Measurements from ENCODE around the gene SEMA3E. TPM values are rescaled to one million over a fixed set of nuclear protein-coding genes. Genes with fewer than 3 reads are reported as not detected.

The SEMA3E gene
- total RNA-seq, 4 donors from 2014 or later: 0.13 to 2.7 (median 1.1) TPM

DNA sequence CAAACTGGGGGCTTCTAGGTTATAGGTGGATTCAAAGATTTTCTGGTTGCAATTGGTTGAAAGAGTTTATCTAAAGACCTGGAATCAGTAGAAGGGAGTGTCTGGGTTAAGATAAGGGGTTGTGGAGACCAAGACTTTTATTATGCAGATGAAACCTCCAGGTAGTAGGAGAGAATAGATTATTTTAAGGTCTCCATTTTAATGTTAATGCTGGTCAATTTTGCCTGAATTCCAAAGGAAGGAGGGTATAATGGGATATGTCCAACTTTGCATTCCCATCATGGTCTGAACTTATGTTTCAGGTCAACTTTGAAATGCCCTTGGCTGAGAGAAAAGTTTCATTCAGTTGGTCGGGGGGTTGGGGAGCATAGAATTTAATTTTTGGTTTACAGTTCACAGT, 44.3 kb upstream of the SEMA3E start:
- Histone ChIP-seq H3K9me3 (no peaks in the 10 kb centered on the region), H3K27me3 (no peaks in the 10 kb centered on the region), H3K36me3 (no peaks in the 10 kb centered on the region), H3K4me3 (no peak overlapping the region), H3K4me1 (no peaks in the 10 kb centered on the region), H3K27ac (no peak overlapping the region)
- intact Hi-C loops (cut with DNase I): no loop called here
- TF ChIP-seq CTCF (IDR thresholded peaks at IDR 0.05) (no peak), POLR2A (IDR thresholded peaks at IDR 0.05) (no peak)
- WGBS, 2 donors: 58 to 76% methylated on average over 1 of the region's 1 CpG
- DNase-seq: no peak

- H3K36me3 ChIP-seq: no peaks in the 10 kb centered on the region
- 57 to 64% methylated on average over 4 of the region's 4 CpGs for WGBS, 2 donors
- H3K27me3 ChIP-seq: no peaks in the 10 kb centered on the region
- TF ChIP-seq POLR2A (IDR thresholded peaks at IDR 0.05): no peak
- TF ChIP-seq CTCF (IDR thresholded peaks at IDR 0.05): no peak
- DNase-seq: no peak
- intact Hi-C loops (cut with DNase I): no loop called here
- H3K27ac ChIP-seq: no peak overlapping the region
- no peaks in the 10 kb centered on the region for H3K4me1 ChIP-seq
- H3K9me3 ChIP-seq: no peaks in the 10 kb centered on the region
- no peak overlapping the region for H3K4me3 ChIP-seq
Observed at GRCh38 chr7:83691095-83691494, 42.2 kb upstream of the SEMA3E start.

DNA sequence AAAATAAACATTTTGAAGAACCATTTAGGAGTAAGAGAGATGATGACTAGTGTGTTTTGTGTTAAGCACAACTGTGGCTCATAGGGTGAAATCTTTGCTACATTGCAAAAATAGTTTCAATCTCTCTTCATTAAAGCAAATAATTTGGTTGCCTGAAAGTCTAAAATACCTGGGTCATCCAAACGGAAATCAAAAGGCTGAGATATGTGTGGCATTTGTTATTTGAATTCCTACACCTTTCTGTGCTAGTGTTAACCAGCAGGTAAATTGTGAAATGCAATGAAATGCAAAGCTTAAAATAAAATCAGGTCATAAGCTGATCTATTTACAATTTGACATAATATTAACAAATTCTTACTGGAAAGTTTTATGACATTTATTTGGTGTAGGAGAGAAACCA, 40.9 kb upstream of the SEMA3E start:
- no peak for TF ChIP-seq POLR2A (IDR thresholded peaks at IDR 0.05)
- no peak for TF ChIP-seq CTCF (IDR thresholded peaks at IDR 0.05)
- H3K27me3 ChIP-seq: no peaks in the 10 kb centered on the region
- H3K9me3 ChIP-seq: no peaks in the 10 kb centered on the region
- H3K4me3 ChIP-seq: no peak overlapping the region
- 33 to 43% methylated on average over 1 of the region's 1 CpG for WGBS, 2 donors
- DNase-seq: no peak
- no peaks in the 10 kb centered on the region for H3K4me1 ChIP-seq
- intact Hi-C loops (cut with DNase I): no loop called here
- no peak overlapping the region for H3K27ac ChIP-seq
- H3K36me3 ChIP-seq: no peaks in the 10 kb centered on the region

- H3K4me3 ChIP-seq: no peak overlapping the region
- TF ChIP-seq POLR2A (IDR thresholded peaks at IDR 0.05): no peak
- TF ChIP-seq CTCF (IDR thresholded peaks at IDR 0.05): no peak
- no peaks in the 10 kb centered on the region for H3K4me1 ChIP-seq
- no peaks in the 10 kb centered on the region for H3K36me3 ChIP-seq
- no peaks in the 10 kb centered on the region for H3K9me3 ChIP-seq
- H3K27me3 ChIP-seq: no peaks in the 10 kb centered on the region
- 68 to 71% methylated on average over 1 of the region's 1 CpG for WGBS, 2 donors
- H3K27ac ChIP-seq: no peak overlapping the region
- intact Hi-C loops (cut with DNase I): no loop called here
- DNase-seq: no peak
Observed at GRCh38 chr7:83686416-83686815, 37.5 kb upstream of the SEMA3E start.

DNA sequence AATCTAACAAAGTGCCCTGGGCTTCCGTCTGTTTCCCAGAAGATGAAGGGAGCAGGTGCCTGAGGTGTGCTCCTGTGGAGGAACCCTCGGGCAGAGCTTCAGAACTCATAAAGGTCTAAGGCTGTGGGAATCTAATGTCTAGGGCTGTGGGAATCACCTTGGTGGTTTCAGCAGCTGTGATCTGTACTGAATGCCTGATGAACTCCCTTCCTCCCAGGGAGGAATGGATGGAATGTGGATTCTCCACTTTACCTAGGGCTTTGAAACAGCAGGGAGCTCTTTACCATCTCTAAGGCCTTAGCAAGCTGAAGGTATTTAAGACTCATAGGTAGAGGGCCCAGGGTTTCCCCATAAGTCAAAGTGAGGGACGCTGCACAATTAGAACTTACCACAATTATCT, 36.0 kb upstream of the SEMA3E start:
- Histone ChIP-seq H3K4me3 (no peak overlapping the region), H3K4me1 (no peaks in the 10 kb centered on the region), H3K36me3 (no peaks in the 10 kb centered on the region), H3K27ac (no peak overlapping the region), H3K27me3 (no peaks in the 10 kb centered on the region), H3K9me3 (no peaks in the 10 kb centered on the region)
- no peak for DNase-seq
- intact Hi-C loops (cut with DNase I): no loop called here
- no peak for TF ChIP-seq POLR2A (IDR thresholded peaks at IDR 0.05)
- TF ChIP-seq CTCF (IDR thresholded peaks at IDR 0.05): no peak
- 61 to 68% methylated on average over 3 of the region's 3 CpGs for WGBS, 2 donors
